IPS DF 19.7 (cell line): ENCODE data around the gene EGR2.
"Not testable (repeated sequence)": the region's sequence is repeated elsewhere in the genome, so short reads cannot be mapped to it uniquely, and the experiment has no call there.

Experiments used
- DNase-seq: peaks from one replicate; pipeline ENCODE4 v3.0.0-alpha.2; 2013; ENCODE audit warnings: low read depth, low spot score

Gene EGR2

GRCh38 chr10:62794306-62794705, 21.9 kb downstream of the EGR2 start:
- no peak for DNase-seq

GRCh38 chr10:62792261-62792660, 23.9 kb downstream of the EGR2 start:
- DNase-seq: no peak

- no peak for DNase-seq
Observed at GRCh38 chr10:62790571-62790970, 25.6 kb downstream of the EGR2 start.

GRCh38 chr10:62790019-62790555, 26.1 kb downstream of the EGR2 start:
- DNase-seq: no peak

GRCh38 chr10:62788861-62789467, 27.2 kb downstream of the EGR2 start:
- DNase-seq: no peak

- not testable (repeated sequence) for DNase-seq
Observed at GRCh38 chr10:62788285-62788684, 27.9 kb downstream of the EGR2 start.

GRCh38 chr10:62784537-62784936, 31.6 kb downstream of the EGR2 start:
- DNase-seq: not testable (repeated sequence)

GRCh38 chr10:62779487-62780248, 36.5 kb downstream of the EGR2 start:
- no peak for DNase-seq

GRCh38 chr10:62778125-62778524, 38.0 kb downstream of the EGR2 start:
- DNase-seq: no peak

- no peak for DNase-seq
Observed at GRCh38 chr10:62772186-62772974, 43.8 kb downstream of the EGR2 start.

GRCh38 chr10:62769574-62770242, 46.5 kb downstream of the EGR2 start:
- DNase-seq: no peak

- DNase-seq: no peak
Observed at GRCh38 chr10:62766386-62766785, 49.8 kb downstream of the EGR2 start.

- DNase-seq: no peak
Observed at GRCh38 chr10:62765726-62766125, 50.4 kb downstream of the EGR2 start.

GRCh38 chr10:62764011-62764410, 52.2 kb downstream of the EGR2 start:
- DNase-seq: no peak

- DNase-seq: no peak
Observed at GRCh38 chr10:62763155-62763554, 53.0 kb downstream of the EGR2 start.
